IMR-90 (cell line): ENCODE data around the gene SRPK2. TPM values are rescaled to one million over a fixed set of nuclear protein-coding genes. Genes with fewer than 3 reads are reported as not detected.

Experiments used
- ATAC-seq: fragments of 200-7000 bp; cut with Tn5 transposase; 2 replicates; pipeline ENCODE4 v1.9.1; 2020; ENCODE audit warnings: low read depth, mild to moderate bottlenecking, moderate library complexity
- BruUV-seq: library from RNA; stranded (reverse); fragments of 400-500 nt; replicated peaks from 2 replicates; lab custom pipeline; 2021; lab: Mats Ljungman, UMichigan
- CTCF ChIA-PET: fragments of 300-600 bp; formaldehyde crosslinking; extraction: SDS; loops from one replicate; lab custom pipeline; 2021; ENCODE audit warnings: antibody characterized with exemption; lab: Yijun Ruan, JAX
- POLR2A ChIA-PET: fragments of 300-600 bp; sonication (Branson Sonifier 250); formaldehyde crosslinking; loops from one replicate; lab custom pipeline; 2022; ENCODE audit warnings: antibody characterized with exemption; ENCODE audit not compliant: unreplicated experiment; lab: Charles Lee
- DNase-seq: peaks from one replicate; pipeline ENCODE4 v3.0.0; 2013
- H2AFZ ChIP-seq: replicated peaks from 2 replicates; pipeline ENCODE3; 2013; ENCODE audit warnings: low read length, mild to moderate bottlenecking; ENCODE audit not compliant: poor library complexity
- H2AK5ac ChIP-seq: 2 replicates; pipeline ENCODE4 v1.6.1; 2013; ENCODE audit warnings: low read depth, low read length, inconsistent platforms
- H2AK9ac ChIP-seq: replicated peaks from 2 replicates; pipeline ENCODE3; 2013; ENCODE audit warnings: mild to moderate bottlenecking, low read depth, low read length, moderate library complexity; ENCODE audit not compliant: poor library complexity
- H2BK120ac ChIP-seq: 2 replicates; pipeline ENCODE4 v1.6.1; 2013; ENCODE audit warnings: low read depth, low read length, inconsistent platforms
- H2BK15ac ChIP-seq: 3 replicates; pipeline ENCODE4 v1.6.1; 2013; ENCODE audit warnings: low read depth, low read length, inconsistent platforms
- H2BK20ac ChIP-seq: 2 replicates; pipeline ENCODE4 v1.6.1; 2013; ENCODE audit warnings: low read depth, mild to moderate bottlenecking, inconsistent platforms, low read length, moderate library complexity
- H2BK5ac ChIP-seq: 2 replicates; pipeline ENCODE4 v1.6.1; 2013; ENCODE audit warnings: mild to moderate bottlenecking, low read depth, low read length, inconsistent platforms; ENCODE audit not compliant: poor library complexity, severe bottlenecking
- H3K14ac ChIP-seq: replicated peaks from 2 replicates; pipeline ENCODE4 v1.6.1; 2013; ENCODE audit warnings: low read depth, low read length, inconsistent platforms
- H3K18ac ChIP-seq: 2 replicates; pipeline ENCODE4 v1.6.1; 2013; ENCODE audit warnings: low read depth, low read length, control low read depth
- H3K23ac ChIP-seq: 2 replicates; pipeline ENCODE4 v1.6.1; 2013; ENCODE audit warnings: low read depth, low read length, inconsistent platforms
- H3K27ac ChIP-seq: 2 replicates; pipeline ENCODE4 v1.5.1; 2013; ENCODE audit warnings: mild to moderate bottlenecking, control low read depth, low read length; ENCODE audit not compliant: insufficient read depth
- H3K27me3 ChIP-seq: 2 replicates; pipeline ENCODE4 v1.6.1; 2013; ENCODE audit warnings: low read length; ENCODE audit not compliant: control insufficient read depth, insufficient read depth
- H3K36me3 ChIP-seq: 2 replicates; pipeline ENCODE4 v1.6.1; 2013; ENCODE audit warnings: low read length, mixed read lengths; ENCODE audit not compliant: control insufficient read depth, insufficient read depth
- H3K4ac ChIP-seq: 2 replicates; pipeline ENCODE4 v1.6.1; 2013; ENCODE audit warnings: low read depth, low read length, inconsistent platforms
- H3K4me1 ChIP-seq: 2 replicates; pipeline ENCODE4 v1.6.1; 2013; ENCODE audit warnings: low read length, mixed read lengths; ENCODE audit not compliant: control insufficient read depth, insufficient read depth
- H3K4me2 ChIP-seq: 2 replicates; pipeline ENCODE4 v1.6.1; 2013; ENCODE audit warnings: low read depth, mild to moderate bottlenecking, control low read depth, low read length, moderate library complexity
- H3K4me3 ChIP-seq: 2 replicates; pipeline ENCODE4 v1.5.1; 2013; ENCODE audit warnings: low read depth, mild to moderate bottlenecking, control low read depth, low read length, moderate library complexity; ENCODE audit not compliant: insufficient read depth
- H3K56ac ChIP-seq: 2 replicates; pipeline ENCODE4 v1.6.1; 2013; ENCODE audit warnings: low read length, inconsistent platforms; ENCODE audit not compliant: insufficient read depth; ENCODE audit errors: extremely low read depth
- H3K79me1 ChIP-seq, 2 experiments: 2 replicates each; pipeline ENCODE4 v1.6.1; 2013; ENCODE audit warnings: low read length in 2 of 2, inconsistent platforms in 1 of 2, low read depth in 1 of 2
- H3K9ac ChIP-seq: 2 replicates; pipeline ENCODE4 v1.6.1; 2013; ENCODE audit warnings: low read depth, low read length, control low read depth
- H3K9me1 ChIP-seq: 2 replicates; pipeline ENCODE4 v1.6.1; 2013; ENCODE audit warnings: low read length, inconsistent platforms; ENCODE audit not compliant: insufficient read depth
- H3K9me3 ChIP-seq: 2 replicates; pipeline ENCODE4 v1.6.1; 2013; ENCODE audit warnings: low read length; ENCODE audit not compliant: control insufficient read depth, insufficient read depth
- H4K20me1 ChIP-seq: 2 replicates; pipeline ENCODE4 v1.6.1; 2013; ENCODE audit warnings: low read length, inconsistent platforms; ENCODE audit not compliant: insufficient read depth
- H4K5ac ChIP-seq: 2 replicates; pipeline ENCODE4 v1.6.1; 2013; ENCODE audit warnings: mild to moderate bottlenecking, low read depth, low read length, control low read depth
- H4K8ac ChIP-seq, 2 experiments: 2 replicates each; pipeline ENCODE4 v1.6.1; 2013; ENCODE audit warnings: low read depth in 2 of 2, low read length in 2 of 2, control low read depth in 1 of 2, inconsistent platforms in 1 of 2
- H4K91ac ChIP-seq: 2 replicates; pipeline ENCODE4 v1.6.1; 2013; ENCODE audit warnings: low read depth, low read length, inconsistent platforms; ENCODE audit not compliant: insufficient read depth
- BHLHE40 ChIP-seq: fragments of 150-350 bp; IDR thresholded peaks from 2 replicates; pipeline ENCODE4 v1.6.1; 2016; ENCODE audit warnings: mild to moderate bottlenecking, low read depth, low read length
- CEBPB ChIP-seq: IDR thresholded peaks from 2 replicates; pipeline ENCODE4 v1.6.1; 2012; ENCODE audit warnings: low read depth, low read length, improper control_type of control experiment
- CHD1 ChIP-seq: IDR thresholded peaks from 2 replicates; pipeline ENCODE4 v1.6.1; 2012; ENCODE audit warnings: low read depth, low read length, improper control_type of control experiment
- FOS ChIP-seq: fragments of 150-350 bp; IDR thresholded peaks from 2 replicates; pipeline ENCODE4 v1.6.1; 2016; ENCODE audit warnings: low read depth, low read length
- MAFK ChIP-seq: IDR thresholded peaks from 2 replicates; pipeline ENCODE4 v1.6.1; 2012; ENCODE audit warnings: low read depth, low read length, improper control_type of control experiment
- MAZ ChIP-seq: IDR thresholded peaks from 2 replicates; pipeline ENCODE4 v1.6.1; 2012; ENCODE audit warnings: low read depth, mild to moderate bottlenecking, low read length, improper control_type of control experiment, moderate library complexity, borderline replicate concordance
- MXI1 ChIP-seq: IDR thresholded peaks from 2 replicates; pipeline ENCODE4 v1.6.1; 2012; ENCODE audit warnings: low read depth, mild to moderate bottlenecking, low read length, moderate library complexity, borderline replicate concordance
- NFE2L2 ChIP-seq: fragments of 150-350 bp; IDR thresholded peaks from 2 replicates; pipeline ENCODE4 v1.6.1; 2016; ENCODE audit warnings: low read depth, mild to moderate bottlenecking, low read length
- POLR2A ChIP-seq: IDR thresholded peaks from 2 replicates; pipeline ENCODE4 v1.6.1; 2012; ENCODE audit warnings: mild to moderate bottlenecking, low read depth, low read length
- RAD21 ChIP-seq: IDR thresholded peaks from 2 replicates; pipeline ENCODE4 v1.6.1; 2012; ENCODE audit warnings: low read length, improper control_type of control experiment
- RCOR1 ChIP-seq: IDR thresholded peaks from 2 replicates; pipeline ENCODE4 v1.6.1; 2012; ENCODE audit warnings: mild to moderate bottlenecking, low read length, improper control_type of control experiment; ENCODE audit not compliant: insufficient replicate concordance
- RFX5 ChIP-seq: IDR thresholded peaks from 2 replicates; pipeline ENCODE4 v1.8.0; 2012; ENCODE audit warnings: low read depth, mild to moderate bottlenecking, low read length, moderate library complexity
- SMC3 ChIP-seq: fragments of 150-350 bp; IDR thresholded peaks from 2 replicates; pipeline ENCODE4 v1.6.1; 2016; ENCODE audit warnings: low read depth, mild to moderate bottlenecking, antibody characterized with exemption, low read length, moderate library complexity
- WGBS, 2 experiments: methylation state at CpG; one replicate each; pipeline versions ENCODE4 v1.1.5 to v1.1.7; 2013; ENCODE audit warnings: missing lambda C conversion rate in 2 of 2; ENCODE audit not compliant: insufficient read length in 1 of 2; ENCODE audit errors: extremely low coverage in 2 of 2; 5-methylcytosine and 5-hydroxymethylcytosine counted together
- dilution Hi-C: fragments of 300-500 bp; cut with HindIII; formaldehyde crosslinking; loops from one replicate; pipeline ENCODE4 v1.14.3; 2018; ENCODE audit warnings: low sequenced_read_pairs; ENCODE audit not compliant: unreplicated experiment
- in situ Hi-C: fragments of 300-500 bp; cut with MboI; formaldehyde crosslinking; loops from 3 replicates; pipeline ENCODE4 v1.14.3; 2019; ENCODE audit warnings: low sequenced_read_pairs, inconsistent platforms, mixed read lengths
- intact Hi-C: fragments of 100-400 bp; cut with micrococcal nuclease; formaldehyde crosslinking; loops from 2 replicates; pipeline ENCODE4 v1.10.0; 2022
- polyA plus RNA-seq, 3 experiments: library from polyadenylated mRNA; depleted of rRNA; stranded (reverse); fragments of >200 nt; gene quantifications; 2 replicates each; pipeline ENCODE4 v1.2.3, GENCODE V29; 2012; ENCODE audit warnings: low replicate concordance in 1 of 3
- total RNA-seq: library from RNA; depleted of rRNA; stranded (reverse); fragments of >200 nt; gene quantifications from 2 replicates; pipeline ENCODE4 v1.2.3, GENCODE V29; 2012
- TF ChIP-seq, protein P1 (sequence below): fragments of 150-350 bp; IDR thresholded peaks from 2 replicates; pipeline ENCODE4 v1.6.1; 2016; ENCODE audit warnings: low read depth, mild to moderate bottlenecking, low read length, moderate library complexity, borderline replicate concordance
- TF ChIP-seq, protein P2 (sequence below): conservative IDR thresholded peaks from 2 replicates; pipeline ENCODE4 v1.5.1; 2012; ENCODE audit warnings: mild to moderate bottlenecking, low read depth, low read length, improper control_type of control experiment
- TF ChIP-seq, protein P3 (sequence below): fragments of 150-350 bp; IDR thresholded peaks from 2 replicates; pipeline ENCODE4 v1.6.1; 2017; ENCODE audit warnings: mild to moderate bottlenecking, antibody characterized with exemption, low read length, low read depth

The SRPK2 gene
- total and polyA plus RNA-seq, 2 of the 4 experiments (the other 2 are of a cell fraction), result 13.2 to 33.0 TPM

GRCh38 chr7:105284014-105284413 lies 104.7 kb downstream of the SRPK2 start:
- Histone ChIP-seq H3K9me3 (no peaks in the 10 kb centered on the region), H3K9me1 (no peaks in the 10 kb centered on the region; the same call in 1 of the 2 replicates), H3K4ac (no peak overlapping the region), H3K27ac (no peak overlapping the region), H3K27me3 (no peaks in the 10 kb centered on the region), H2BK5ac (no peak overlapping the region), H3K56ac (no peak overlapping the region), H3K18ac (no peak overlapping the region), H3K4me1 (no peaks in the 10 kb centered on the region), H2AK5ac (no peak overlapping the region), H4K8ac (no peak overlapping the region), H3K23ac (no peak overlapping the region), H2AFZ (no peak overlapping the region), H2BK15ac (no peak overlapping the region), H4K91ac (no peak overlapping the region), H3K9ac (no peak overlapping the region), H4K20me1 (peaks cover 38% of the 10 kb centered on the region; the same call in 1 of the 2 replicates), H2AK9ac (no peak overlapping the region), H4K5ac (no peak overlapping the region), H2BK20ac (no peak overlapping the region), H3K4me2 (no peak overlapping the region), H3K14ac (no peak overlapping the region), H3K79me1 (peaks cover 29 to 58% of the 10 kb centered on the region in 2 experiments), H2BK120ac (no peak overlapping the region), H3K4me3 (no peak overlapping the region), H3K36me3 (no peaks in the 10 kb centered on the region)
- in situ Hi-C loops (no loop called here), intact Hi-C loops (no loop called here), dilution Hi-C loops (no loop called here)
- no peak for TF ChIP-seq MAFK
- no peak for TF ChIP-seq MXI1
- no peak for TF ChIP-seq RAD21
- no peak for TF ChIP-seq MAZ
- TF ChIP-seq SMC3, result no peak
- TF ChIP-seq, protein P1, sequence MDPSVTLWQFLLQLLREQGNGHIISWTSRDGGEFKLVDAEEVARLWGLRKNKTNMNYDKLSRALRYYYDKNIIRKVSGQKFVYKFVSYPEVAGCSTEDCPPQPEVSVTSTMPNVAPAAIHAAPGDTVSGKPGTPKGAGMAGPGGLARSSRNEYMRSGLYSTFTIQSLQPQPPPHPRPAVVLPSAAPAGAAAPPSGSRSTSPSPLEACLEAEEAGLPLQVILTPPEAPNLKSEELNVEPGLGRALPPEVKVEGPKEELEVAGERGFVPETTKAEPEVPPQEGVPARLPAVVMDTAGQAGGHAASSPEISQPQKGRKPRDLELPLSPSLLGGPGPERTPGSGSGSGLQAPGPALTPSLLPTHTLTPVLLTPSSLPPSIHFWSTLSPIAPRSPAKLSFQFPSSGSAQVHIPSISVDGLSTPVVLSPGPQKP, result no peak
- TF ChIP-seq, protein P2, sequence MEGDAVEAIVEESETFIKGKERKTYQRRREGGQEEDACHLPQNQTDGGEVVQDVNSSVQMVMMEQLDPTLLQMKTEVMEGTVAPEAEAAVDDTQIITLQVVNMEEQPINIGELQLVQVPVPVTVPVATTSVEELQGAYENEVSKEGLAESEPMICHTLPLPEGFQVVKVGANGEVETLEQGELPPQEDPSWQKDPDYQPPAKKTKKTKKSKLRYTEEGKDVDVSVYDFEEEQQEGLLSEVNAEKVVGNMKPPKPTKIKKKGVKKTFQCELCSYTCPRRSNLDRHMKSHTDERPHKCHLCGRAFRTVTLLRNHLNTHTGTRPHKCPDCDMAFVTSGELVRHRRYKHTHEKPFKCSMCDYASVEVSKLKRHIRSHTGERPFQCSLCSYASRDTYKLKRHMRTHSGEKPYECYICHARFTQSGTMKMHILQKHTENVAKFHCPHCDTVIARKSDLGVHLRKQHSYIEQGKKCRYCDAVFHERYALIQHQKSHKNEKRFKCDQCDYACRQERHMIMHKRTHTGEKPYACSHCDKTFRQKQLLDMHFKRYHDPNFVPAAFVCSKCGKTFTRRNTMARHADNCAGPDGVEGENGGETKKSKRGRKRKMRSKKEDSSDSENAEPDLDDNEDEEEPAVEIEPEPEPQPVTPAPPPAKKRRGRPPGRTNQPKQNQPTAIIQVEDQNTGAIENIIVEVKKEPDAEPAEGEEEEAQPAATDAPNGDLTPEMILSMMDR, result no peak
- no peak for TF ChIP-seq FOS
- TF ChIP-seq, protein P3, sequence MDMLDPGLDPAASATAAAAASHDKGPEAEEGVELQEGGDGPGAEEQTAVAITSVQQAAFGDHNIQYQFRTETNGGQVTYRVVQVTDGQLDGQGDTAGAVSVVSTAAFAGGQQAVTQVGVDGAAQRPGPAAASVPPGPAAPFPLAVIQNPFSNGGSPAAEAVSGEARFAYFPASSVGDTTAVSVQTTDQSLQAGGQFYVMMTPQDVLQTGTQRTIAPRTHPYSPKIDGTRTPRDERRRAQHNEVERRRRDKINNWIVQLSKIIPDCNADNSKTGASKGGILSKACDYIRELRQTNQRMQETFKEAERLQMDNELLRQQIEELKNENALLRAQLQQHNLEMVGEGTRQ, result no peak
- no peak for TF ChIP-seq RCOR1
- no peak for TF ChIP-seq NFE2L2
- no peak for TF ChIP-seq CHD1
- TF ChIP-seq BHLHE40, result no peak
- TF ChIP-seq POLR2A, result no peak
- no peak for TF ChIP-seq CEBPB
- TF ChIP-seq RFX5, result no peak
- BruUV-seq, result no TSS peak
- ChIA-PET POLR2A (no interaction called here), CTCF (interaction anchor here (1.3 kb wide), 1 partner anchor 13 kb away, joined by 5 read pairs; no protein-coding TSS in a partner anchor)
- no CpG with 5 or more reads among the region's 6 CpGs for WGBS, 2 experiments
- no peak for DNase-seq
- no peak for ATAC-seq
